GM19043 (cell line): ENCODE data around the gene TBC1D3L.
"Not testable (repeated sequence)": the region's sequence is repeated elsewhere in the genome, so short reads cannot be mapped to it uniquely, and the experiment has no call there.

Source experiments
- ATAC-seq: cut with Tn5 transposase; IDR thresholded peaks from one replicate; pipeline ENCODE4 v1.9.1; 2021; ENCODE audit warnings: low read depth; ENCODE audit not compliant: unreplicated experiment

TBC1D3L gene

DNA sequence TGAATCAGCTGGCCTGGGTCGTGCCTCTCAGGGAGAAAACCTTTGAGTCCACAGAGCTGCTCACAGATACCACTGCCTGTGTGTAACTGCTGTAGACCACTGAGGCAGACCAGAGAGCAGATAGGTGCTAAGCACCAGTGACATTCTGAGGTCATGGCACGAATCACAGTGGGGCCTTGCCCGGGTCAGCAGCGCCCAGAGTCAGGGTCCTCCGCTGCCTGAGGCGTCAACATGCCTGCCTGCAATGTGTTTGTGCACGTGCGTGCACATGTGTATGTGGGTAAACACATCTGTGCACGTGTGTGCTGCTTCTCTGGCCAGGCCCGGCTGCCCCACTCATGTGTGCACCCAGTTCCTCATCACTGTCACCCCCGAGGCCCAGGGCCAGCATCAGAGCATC is at the start of gene TBC1D3L:
Gene TBC1D3L, minus strand, starts transcription at position 101 of the 400 bp plus-strand sequence. CDS start 1,540 bp downstream, outside the sequence.
- not testable (repeated sequence) for ATAC-seq

DNA sequence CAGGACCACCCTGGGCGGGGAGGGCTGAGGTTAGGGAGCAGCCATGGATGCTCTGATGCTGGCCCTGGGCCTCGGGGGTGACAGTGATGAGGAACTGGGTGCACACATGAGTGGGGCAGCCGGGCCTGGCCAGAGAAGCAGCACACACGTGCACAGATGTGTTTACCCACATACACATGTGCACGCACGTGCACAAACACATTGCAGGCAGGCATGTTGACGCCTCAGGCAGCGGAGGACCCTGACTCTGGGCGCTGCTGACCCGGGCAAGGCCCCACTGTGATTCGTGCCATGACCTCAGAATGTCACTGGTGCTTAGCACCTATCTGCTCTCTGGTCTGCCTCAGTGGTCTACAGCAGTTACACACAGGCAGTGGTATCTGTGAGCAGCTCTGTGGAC is 14.8 kb upstream of the TBC1D3L start, which contains the start of gene TBC1D3D:
Gene TBC1D3D, plus strand, starts transcription at position 301 of the 400 bp plus-strand sequence. CDS start 1,585 bp downstream, outside the sequence.
- not testable (repeated sequence) for ATAC-seq
